HepG2 (cell line): Measurements from ENCODE around the gene THRA. TPM values are rescaled to one million over a fixed set of nuclear protein-coding genes. Genes with fewer than 3 reads are reported as not detected.

Experiments used
- CBFB ChIP-seq: sonication (generic); formaldehyde crosslinking; IDR thresholded peaks from 2 replicates; pipeline ENCODE4 v1.4.0; 2020; ENCODE audit warnings: missing genetic modification reagents
- JUNB ChIP-seq: sonication (generic); formaldehyde crosslinking; IDR thresholded peaks from 2 replicates; pipeline ENCODE4 v1.8.0; 2022; ENCODE audit warnings: missing genetic modification reagents, mild to moderate bottlenecking, borderline replicate concordance
- MLLT10 ChIP-seq: sonication (generic); formaldehyde crosslinking; IDR thresholded peaks from 2 replicates; pipeline ENCODE4 v1.4.0; 2020; ENCODE audit warnings: missing genetic modification reagents
- NCOA5 ChIP-seq: sonication (generic); formaldehyde crosslinking; IDR thresholded peaks from 2 replicates; pipeline ENCODE4 v1.4.0; 2020; ENCODE audit warnings: missing genetic modification reagents
- NFIB ChIP-seq: sonication (generic); formaldehyde crosslinking; IDR thresholded peaks from 2 replicates; pipeline ENCODE4 v1.9.0; 2021; ENCODE audit warnings: missing genetic modification reagents, mild to moderate bottlenecking, borderline replicate concordance
- PBX3 ChIP-seq: sonication (generic); formaldehyde crosslinking; IDR thresholded peaks from 2 replicates; pipeline ENCODE4 v1.8.1; 2023; ENCODE audit warnings: missing genetic modification reagents, inconsistent platforms, borderline replicate concordance
- PHF20 ChIP-seq: sonication (generic); formaldehyde crosslinking; IDR thresholded peaks from 2 replicates; pipeline ENCODE4 v1.5.0; 2020; ENCODE audit warnings: mild to moderate bottlenecking, missing genetic modification reagents
- SIN3B ChIP-seq: fragments of 150-350 bp; IDR thresholded peaks from 2 replicates; pipeline ENCODE4 v1.6.1; 2014; ENCODE audit warnings: low read length
- U2AF2 ChIP-seq: fragments of 200-400 bp; formaldehyde crosslinking; IDR thresholded peaks from 2 replicates; pipeline ENCODE4 v1.6.1; 2017; ENCODE audit warnings: low read depth, mild to moderate bottlenecking, low read length
- ZBTB1 ChIP-seq: sonication (generic); formaldehyde crosslinking; IDR thresholded peaks from 2 replicates; pipeline ENCODE4 v1.4.0; 2020; ENCODE audit warnings: missing genetic modification reagents, borderline replicate concordance
- ZBTB42 ChIP-seq: sonication (generic); formaldehyde crosslinking; IDR thresholded peaks from 2 replicates; pipeline ENCODE4 v1.5.0; 2020; ENCODE audit warnings: mild to moderate bottlenecking, missing genetic modification reagents
- ZNF142 ChIP-seq: sonication (generic); formaldehyde crosslinking; IDR thresholded peaks from 2 replicates; pipeline ENCODE4 v1.4.0; 2020; ENCODE audit warnings: missing genetic modification reagents
- ZNF160 ChIP-seq: sonication (generic); formaldehyde crosslinking; IDR thresholded peaks from 2 replicates; pipeline ENCODE4 v1.8.0; 2022; ENCODE audit warnings: mild to moderate bottlenecking, inconsistent platforms, missing genetic modification reagents
- ZNF530 ChIP-seq: sonication (generic); formaldehyde crosslinking; IDR thresholded peaks from 2 replicates; pipeline ENCODE4 v1.5.0; 2020; ENCODE audit warnings: low read depth, mild to moderate bottlenecking, missing genetic modification reagents
- ZNF720 ChIP-seq: sonication (generic); formaldehyde crosslinking; IDR thresholded peaks from 2 replicates; pipeline ENCODE4 v1.4.0; 2020; ENCODE audit warnings: missing genetic modification reagents
- polyA plus RNA-seq, 8 experiments: library from polyadenylated mRNA; depleted of rRNA in 3 of 8; stranded (reverse) in 7 of 8; unstranded in 1 of 8; fragments of >200 nt; fragmentation: Illumina TruSeq in 4 of 8; extraction: Trizol in 4 of 8; gene quantifications; 2 replicates each; pipeline versions ENCODE4 v1.2.1 to v1.2.3, GENCODE V29; 2011 to 2016; ENCODE audit warnings: low read depth in 4 of 8, missing spikeins in 1 of 8, mixed read lengths in 1 of 8; ENCODE audit not compliant: insufficient read depth in 1 of 8
- total RNA-seq, 5 experiments: library from RNA; depleted of rRNA; stranded (reverse); fragments of >200 nt; fragmentation: Illumina TruSeq; extraction: Trizol; gene quantifications; 2 replicates each; pipeline ENCODE4 v1.2.3, GENCODE V29; 2016; ENCODE audit warnings: low read depth in 1 of 5
- TF ChIP-seq, protein P1 (sequence below): sonication (generic); formaldehyde crosslinking; conservative IDR thresholded peaks from 2 replicates; pipeline ENCODE4 v1.8.0; 2022; ENCODE audit warnings: mild to moderate bottlenecking, moderate library complexity, missing genetic modification reagents
- TF ChIP-seq, protein P2 (sequence below): IDR thresholded peaks from 2 replicates; pipeline ENCODE4 v1.6.1; 2016; ENCODE audit warnings: mild to moderate bottlenecking

THRA gene
- total and polyA plus RNA-seq, 2 of the 13 experiments (the other 11 are each of a cell fraction or from before 2014, with no cell fraction given), result 8.0 to 9.9 TPM

DNA sequence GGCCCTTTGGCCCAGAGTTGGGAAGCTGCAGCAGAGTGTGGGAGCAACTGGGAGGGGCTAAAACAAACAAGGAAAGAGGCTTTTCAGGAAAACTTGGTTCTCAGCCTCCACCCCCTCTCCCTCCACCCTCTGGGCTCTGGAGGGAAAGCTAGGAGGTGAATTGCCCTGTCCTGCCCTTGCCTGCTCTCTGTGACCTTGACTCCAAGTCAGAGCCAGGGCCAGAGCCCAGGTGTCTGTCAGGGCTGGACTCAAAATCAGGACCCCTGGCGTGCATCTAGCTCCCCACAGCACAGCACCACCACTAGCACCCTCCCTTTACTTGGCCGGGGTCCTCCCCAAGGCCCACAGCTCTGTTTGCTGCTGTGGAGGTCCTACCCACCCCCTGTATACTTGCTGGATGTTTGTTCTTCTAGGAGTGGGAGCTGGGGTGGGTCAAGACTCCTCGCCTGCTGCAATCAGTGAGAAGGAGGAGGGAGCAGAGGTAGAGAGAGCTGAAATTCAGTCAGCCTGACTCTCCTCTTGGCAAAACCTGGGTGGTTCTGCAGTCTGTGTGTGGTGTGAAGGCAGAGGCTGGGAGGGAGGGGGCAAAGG lies 40.4 kb downstream of the THRA start (continued):
- TF ChIP-seq, protein P1, sequence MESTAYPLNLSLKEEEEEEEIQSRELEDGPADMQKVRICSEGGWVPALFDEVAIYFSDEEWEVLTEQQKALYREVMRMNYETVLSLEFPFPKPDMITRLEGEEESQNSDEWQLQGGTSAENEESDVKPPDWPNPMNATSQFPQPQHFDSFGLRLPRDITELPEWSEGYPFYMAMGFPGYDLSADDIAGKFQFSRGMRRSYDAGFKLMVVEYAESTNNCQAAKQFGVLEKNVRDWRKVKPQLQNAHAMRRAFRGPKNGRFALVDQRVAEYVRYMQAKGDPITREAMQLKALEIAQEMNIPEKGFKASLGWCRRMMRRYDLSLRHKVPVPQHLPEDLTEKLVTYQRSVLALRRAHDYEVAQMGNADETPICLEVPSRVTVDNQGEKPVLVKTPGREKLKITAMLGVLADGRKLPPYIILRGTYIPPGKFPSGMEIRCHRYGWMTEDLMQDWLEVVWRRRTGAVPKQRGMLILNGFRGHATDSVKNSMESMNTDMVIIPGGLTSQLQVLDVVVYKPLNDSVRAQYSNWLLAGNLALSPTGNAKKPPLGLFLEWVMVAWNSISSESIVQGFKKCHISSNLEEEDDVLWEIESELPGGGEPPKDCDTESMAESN, result peak; percentile 26; the same call in 1 of the 2 replicates
- TF ChIP-seq MLLT10 (CRISPR knock-in tag) (no peak), JUNB (CRISPR knock-in tag) (no peak), ZBTB1 (CRISPR knock-in tag) (no peak), PBX3 (CRISPR knock-in tag) (no peak), PHF20 (CRISPR knock-in tag) (no peak), ZBTB42 (CRISPR knock-in tag) (no peak), ZNF142 (CRISPR knock-in tag) (no peak), CBFB (CRISPR knock-in tag) (no peak; the same call in 1 of the 2 replicates), U2AF2 (no peak), NFIB (CRISPR knock-in tag) (no peak), ZNF720 (CRISPR knock-in tag) (no peak), SIN3B (no peak), NCOA5 (no peak), ZNF530 (CRISPR knock-in tag) (no peak), ZNF160 (no peak)
- TF ChIP-seq, protein P2, sequence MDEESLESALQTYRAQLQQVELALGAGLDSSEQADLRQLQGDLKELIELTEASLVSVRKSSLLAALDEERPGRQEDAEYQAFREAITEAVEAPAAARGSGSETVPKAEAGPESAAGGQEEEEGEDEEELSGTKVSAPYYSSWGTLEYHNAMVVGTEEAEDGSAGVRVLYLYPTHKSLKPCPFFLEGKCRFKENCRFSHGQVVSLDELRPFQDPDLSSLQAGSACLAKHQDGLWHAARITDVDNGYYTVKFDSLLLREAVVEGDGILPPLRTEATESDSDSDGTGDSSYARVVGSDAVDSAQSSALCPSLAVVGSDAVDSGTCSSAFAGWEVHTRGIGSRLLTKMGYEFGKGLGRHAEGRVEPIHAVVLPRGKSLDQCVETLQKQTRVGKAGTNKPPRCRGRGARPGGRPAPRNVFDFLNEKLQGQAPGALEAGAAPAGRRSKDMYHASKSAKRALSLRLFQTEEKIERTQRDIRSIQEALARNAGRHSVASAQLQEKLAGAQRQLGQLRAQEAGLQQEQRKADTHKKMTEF (CRISPR knock-in tag), result no peak; the same call in 1 of the 2 replicates
